Measurements from ENCODE around the gene FXYD5. TPM values are rescaled to one million over a fixed set of nuclear protein-coding genes. Genes with fewer than 3 reads are reported as not detected.

FXYD5 gene
- total RNA-seq, 3 donors from 2014 or later, result 52.4 to 56.7 (median 56.2) TPM

- Histone ChIP-seq H3K9me3 (no peaks in the 10 kb centered on the region), H3K4me3 (peak within 1 kb of the TSS; percentile 38 to 66 (median 44)), H3K4me1 (peaks cover 0 to 5% of the 10 kb centered on the region in 2 donors), H3K36me3 (no peaks in the 10 kb centered on the region), H3K27ac (peak within 1 kb of the TSS; percentile 81 to 97), H3K27me3 (peaks cover 0 to 4% of the 10 kb centered on the region in 2 donors)
- intact Hi-C loops (cut with DNase I; ENCODE audit: low total_unique reads), result no loop called here
- TF ChIP-seq POLR2A (IDR thresholded peaks at IDR 0.05) (no peak), CTCF (IDR thresholded peaks at IDR 0.05) (no peak), POLR2AphosphoS5 (IDR thresholded peaks at IDR 0.05) (no peak)
- no peak for DNase-seq (ENCODE audit: low spot score in 2 of 2)
Observed at GRCh38 chr19:35138305-35138892, 16.1 kb upstream of the FXYD5 start, which contains the start of gene FXYD1. FXYD1 (plus strand) TSS chr19:35138824; CDS start chr19:35140080, 1,256 bp downstream.

- intact Hi-C loops (cut with DNase I; ENCODE audit: low total_unique reads), result no loop called here
- Histone ChIP-seq H3K4me1 (peaks cover 0 to 5% of the 10 kb centered on the region in 2 donors), H3K27ac (peak overlapping the region; percentile 81 to 97), H3K9me3 (no peaks in the 10 kb centered on the region), H3K4me3 (peak overlapping the region; percentile 38 to 66 (median 44)), H3K27me3 (peaks cover 0 to 19% of the 10 kb centered on the region in 2 donors), H3K36me3 (no peaks in the 10 kb centered on the region)
- no peak for TF ChIP-seq CTCF (IDR thresholded peaks at IDR 0.05)
- TF ChIP-seq POLR2A (IDR thresholded peaks at IDR 0.05), result no peak
- no peak for TF ChIP-seq POLR2AphosphoS5 (IDR thresholded peaks at IDR 0.05)
- DNase-seq (ENCODE audit: low spot score in 2 of 2), result no peak
Observed at GRCh38 chr19:35140207-35140961, 14.2 kb upstream of the FXYD5 start.

GRCh38 chr19:35140962-35141836 is 13.3 kb upstream of the FXYD5 start:
- peaks cover 0 to 5% of the 10 kb centered on the region in 2 donors for H3K4me1 ChIP-seq
- peak overlapping the region; percentile 38 to 66 (median 44) for H3K4me3 ChIP-seq
- H3K36me3 ChIP-seq, result no peaks in the 10 kb centered on the region
- peak; percentile 93 for DNase-seq (ENCODE audit: low spot score in 2 of 2)
- intact Hi-C loops (cut with DNase I; ENCODE audit: low total_unique reads), result no loop called here
- TF ChIP-seq CTCF (IDR thresholded peaks at IDR 0.05) (peak in 1 of 3 donors; percentile 25), POLR2AphosphoS5 (IDR thresholded peaks at IDR 0.05) (peak; percentile 20 to 64 (median 28)), POLR2A (IDR thresholded peaks at IDR 0.05) (no peak)
- H3K9me3 ChIP-seq, result no peaks in the 10 kb centered on the region
- peak overlapping the region; percentile 81 to 97 for H3K27ac ChIP-seq
- H3K27me3 ChIP-seq, result peaks cover 0 to 19% of the 10 kb centered on the region in 2 donors

GRCh38 chr19:35141837-35142605 is 12.5 kb upstream of the FXYD5 start:
- DNase-seq (ENCODE audit: low spot score in 2 of 2), result no peak
- TF ChIP-seq POLR2AphosphoS5 (IDR thresholded peaks at IDR 0.05) (no peak), CTCF (IDR thresholded peaks at IDR 0.05) (peak in 1 of 3 donors; percentile 3)
- peaks cover 0 to 5% of the 10 kb centered on the region in 2 donors for H3K4me1 ChIP-seq
- intact Hi-C loops (cut with DNase I; ENCODE audit: low total_unique reads), result no loop called here
- H3K9me3 ChIP-seq, result no peaks in the 10 kb centered on the region
- H3K4me3 ChIP-seq, result peak overlapping the region in 2 of 3 donors; percentile 30 to 66
- peak overlapping the region in 1 of 2 donors; percentile 29 for H3K27ac ChIP-seq
- H3K27me3 ChIP-seq, result peaks cover 0 to 19% of the 10 kb centered on the region in 2 donors
- no peaks in the 10 kb centered on the region for H3K36me3 ChIP-seq
